G401 (cell line): ENCODE measurements around the gene C2orf74. TPM values are rescaled to one million over a fixed set of nuclear protein-coding genes. Genes with fewer than 3 reads are reported as not detected.

Experiments used
- DNase-seq: peaks from one replicate; pipeline ENCODE4 v3.0.0-alpha.2; 2015; ENCODE audit warnings: low spot score
- in situ Hi-C: cut with HindIII; loops from 2 replicates; pipeline ENCODE4 v1.10.0; 2016; ENCODE audit warnings: low sequenced_read_pairs, mixed read lengths
- total RNA-seq: library from RNA; depleted of rRNA; stranded (reverse); fragments of >200 nt; shearing (Covaris generic); gene quantifications from 2 replicates; pipeline ENCODE4 v1.2.3, GENCODE V29; 2014

C2orf74 gene
- total RNA-seq, 1 experiment from 2014 or later: 1.2 TPM

- in situ Hi-C loops: no loop called here
- no peak for DNase-seq
Measured at GRCh38 chr2:61165946-61166345, 4.0 kb downstream of the C2orf74 start.

- in situ Hi-C loops: no loop called here
- no peak for DNase-seq
Measured at GRCh38 chr2:61167579-61167978, 5.6 kb downstream of the C2orf74 start.

GRCh38 chr2:61172671-61173070 lies 10.7 kb downstream of the C2orf74 start:
- in situ Hi-C loops: no loop called here
- DNase-seq: no peak

GRCh38 chr2:61173116-61173515 lies 11.1 kb downstream of the C2orf74 start:
- in situ Hi-C loops: no loop called here
- no peak for DNase-seq

- DNase-seq: no peak
- in situ Hi-C loops: no loop called here
Measured at GRCh38 chr2:61175036-61175435, 13.0 kb downstream of the C2orf74 start.

- DNase-seq: peak; percentile 88
- in situ Hi-C loops: no loop called here
Measured at GRCh38 chr2:61176755-61177726, 15.1 kb downstream of the C2orf74 start.

GRCh38 chr2:61177727-61178549 lies 15.9 kb downstream of the C2orf74 start:
- peak; percentile 27 for DNase-seq
- in situ Hi-C loops: no loop called here

- in situ Hi-C loops: no loop called here
- DNase-seq: peak; percentile 25
Measured at GRCh38 chr2:61178603-61179545, 16.9 kb downstream of the C2orf74 start.

GRCh38 chr2:61179701-61180639 lies 18.0 kb downstream of the C2orf74 start:
- DNase-seq: peak; percentile 80
- in situ Hi-C loops: no loop called here

- no peak for DNase-seq
- in situ Hi-C loops: no loop called here
Measured at GRCh38 chr2:61180686-61181085, 18.7 kb downstream of the C2orf74 start.

- peak; percentile 53 for DNase-seq
- in situ Hi-C loops: no loop called here
Measured at GRCh38 chr2:61181382-61182058, 19.5 kb downstream of the C2orf74 start.

- no peak for DNase-seq
- in situ Hi-C loops: no loop called here
Measured at GRCh38 chr2:61182059-61182383, 20.0 kb downstream of the C2orf74 start.

GRCh38 chr2:61183795-61184194 lies 21.8 kb downstream of the C2orf74 start:
- DNase-seq: no peak
- in situ Hi-C loops: no loop called here

- in situ Hi-C loops: no loop called here
Measured at GRCh38 chr2:61184263-61184662, 22.3 kb downstream of the C2orf74 start.

GRCh38 chr2:61185231-61185728 lies 23.3 kb downstream of the C2orf74 start:
- in situ Hi-C loops: no loop called here
- DNase-seq: no peak

More at GRCh38 chr2:61184263-61184662, 22.3 kb downstream of the C2orf74 start:
- no peak for DNase-seq

GRCh38 chr2:61187085-61187484 lies 25.1 kb downstream of the C2orf74 start:
- in situ Hi-C loops: no loop called here

More at GRCh38 chr2:61187085-61187484, 25.1 kb downstream of the C2orf74 start:
- no peak for DNase-seq
